Mucosa of stomach (tissue), 1 donor: Measurements from ENCODE around the gene MYL9.
"Not testable (repeated sequence)": the region's sequence is repeated elsewhere in the genome, so short reads cannot be mapped to it uniquely, and the experiment has no call there.

ENCODE experiments used
- H3K27me3 ChIP-seq: one replicate; pipeline ENCODE4 v1.7.0; 2013; ENCODE audit warnings: mild to moderate bottlenecking, low read length; ENCODE audit not compliant: control insufficient read depth, insufficient read depth
- H3K36me3 ChIP-seq: one replicate; pipeline ENCODE4 v1.7.0; 2013; ENCODE audit warnings: low read length; ENCODE audit not compliant: control insufficient read depth, insufficient read depth
- H3K4me1 ChIP-seq: one replicate; pipeline ENCODE4 v1.7.0; 2013; ENCODE audit warnings: mild to moderate bottlenecking, low read length; ENCODE audit not compliant: control insufficient read depth, insufficient read depth
- H3K4me3 ChIP-seq: one replicate; pipeline ENCODE4 v1.7.0; 2013; ENCODE audit warnings: low read length
- H3K9ac ChIP-seq: one replicate; pipeline ENCODE4 v1.7.0; 2013; ENCODE audit warnings: mild to moderate bottlenecking, low read length, moderate library complexity
- H3K9me3 ChIP-seq: one replicate; pipeline ENCODE4 v1.7.0; 2013; ENCODE audit warnings: mild to moderate bottlenecking, low read length, moderate library complexity; ENCODE audit not compliant: control insufficient read depth
- donor health status: Pancreatic carcinoma.

The MYL9 gene

DNA sequence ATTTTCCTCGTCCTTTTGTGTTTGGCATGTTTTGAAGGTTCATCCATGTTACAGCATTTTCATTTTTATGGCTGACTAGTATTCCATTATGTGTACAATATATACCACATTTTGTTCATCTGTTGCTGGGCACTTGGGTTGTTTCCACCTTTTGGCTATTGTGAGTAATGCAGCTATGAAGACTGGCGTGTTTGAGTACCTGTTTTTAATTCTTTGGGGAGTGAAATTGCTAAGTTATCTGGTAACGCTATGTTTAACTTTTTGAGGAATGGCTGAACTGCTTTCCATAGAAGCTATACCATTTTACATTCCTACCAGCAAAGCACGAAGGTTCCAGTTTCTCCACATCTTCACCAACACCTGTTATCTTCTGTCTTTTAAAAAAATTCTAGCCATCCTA, 37.0 kb upstream of the MYL9 start:
- Histone ChIP-seq H3K9ac (no peak overlapping the region), H3K27me3 (no peaks in the 10 kb centered on the region), H3K4me3 (no peak overlapping the region), H3K9me3 (no peaks in the 10 kb centered on the region), H3K4me1 (no peaks in the 10 kb centered on the region), H3K36me3 (peaks cover 12% of the 10 kb centered on the region)

DNA sequence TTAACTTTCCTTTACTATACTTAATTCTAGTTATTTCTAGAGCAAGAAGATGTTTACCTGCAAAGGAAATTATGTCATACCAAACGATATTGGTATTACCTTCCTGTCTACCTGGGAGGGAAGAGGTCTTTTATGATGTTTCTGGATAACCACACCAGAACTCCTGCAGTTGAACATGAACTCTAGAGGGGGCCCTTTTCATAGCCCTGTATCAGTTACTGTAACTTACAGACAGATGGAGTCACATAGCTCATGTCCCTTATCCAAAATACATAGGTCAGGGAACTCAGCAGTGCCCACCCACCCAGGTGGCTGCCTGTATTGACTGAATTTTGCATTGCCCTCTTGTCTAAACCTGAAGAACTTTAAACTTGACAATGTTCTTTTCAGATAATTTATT, 35.1 kb upstream of the MYL9 start:
- no peaks in the 10 kb centered on the region for H3K27me3 ChIP-seq
- H3K9ac ChIP-seq = no peak overlapping the region
- no peaks in the 10 kb centered on the region for H3K4me1 ChIP-seq
- no peaks in the 10 kb centered on the region for H3K9me3 ChIP-seq
- no peaks in the 10 kb centered on the region for H3K36me3 ChIP-seq
- H3K4me3 ChIP-seq = no peak overlapping the region

DNA sequence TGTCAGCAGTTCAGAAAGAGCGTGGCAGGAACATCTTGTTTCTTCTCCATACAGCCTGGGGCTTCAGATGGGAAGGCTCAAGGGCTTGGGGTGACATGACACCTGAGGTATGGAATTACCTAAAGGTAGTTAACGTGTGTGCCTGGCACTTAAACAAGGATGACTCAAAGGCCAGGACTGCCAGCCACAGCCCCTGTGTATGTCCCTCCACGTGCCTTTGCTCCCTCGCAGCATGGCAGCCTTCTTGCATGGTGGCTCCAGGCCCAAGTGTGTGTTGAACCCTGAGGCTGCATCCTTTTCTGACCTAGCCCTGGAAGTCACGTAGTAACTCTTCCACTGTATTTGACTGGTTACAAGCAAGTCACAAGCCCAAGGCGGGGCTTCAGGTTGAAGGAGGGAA, 33.6 kb upstream of the MYL9 start:
- no peaks in the 10 kb centered on the region for H3K36me3 ChIP-seq

DNA sequence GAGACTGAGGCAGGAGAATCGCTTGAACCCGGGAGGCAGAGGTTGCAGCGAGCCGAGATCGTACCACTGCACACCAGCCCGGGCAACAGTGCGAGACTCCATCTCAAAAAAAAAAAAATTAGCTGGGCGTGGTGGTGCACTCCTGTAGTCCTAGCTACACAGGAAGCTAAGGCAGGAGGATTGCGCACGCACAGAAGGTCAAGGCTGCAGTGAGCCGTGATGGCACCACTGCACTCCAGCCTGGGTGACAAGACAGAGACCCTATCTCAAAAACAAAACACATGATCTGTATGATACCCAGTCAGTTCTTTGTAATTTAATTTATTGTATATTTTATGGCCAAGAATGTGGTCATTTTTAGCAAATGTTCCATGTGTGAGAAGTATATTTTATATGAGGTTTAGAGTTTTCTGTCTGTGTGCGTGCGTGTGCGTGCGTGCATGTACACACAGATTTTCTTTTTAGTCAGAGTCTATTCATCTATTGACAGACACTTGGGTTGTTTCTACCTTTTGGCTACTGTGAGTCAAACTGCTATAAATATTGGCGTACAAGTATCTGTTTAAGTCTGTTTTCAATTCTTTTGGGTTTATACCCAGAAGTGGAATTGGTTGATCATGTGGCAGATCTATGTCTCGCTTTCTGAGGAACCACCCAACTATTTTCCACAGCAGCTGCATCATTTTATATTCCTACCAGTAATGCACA, 22.2 kb upstream of the MYL9 start:
- H3K27me3 ChIP-seq = no peaks in the 10 kb centered on the region
- no peak overlapping the region for H3K9ac ChIP-seq
- no peaks in the 10 kb centered on the region for H3K4me1 ChIP-seq
- H3K4me3 ChIP-seq = no peak overlapping the region
- no peaks in the 10 kb centered on the region for H3K9me3 ChIP-seq
- H3K36me3 ChIP-seq = peaks cover 7% of the 10 kb centered on the region

More for the DNA sequence above, 33.6 kb upstream of the MYL9 start:
- no peaks in the 10 kb centered on the region for H3K4me1 ChIP-seq
- H3K4me3 ChIP-seq = no peak overlapping the region
- H3K27me3 ChIP-seq = no peaks in the 10 kb centered on the region
- H3K9me3 ChIP-seq = no peaks in the 10 kb centered on the region
- H3K9ac ChIP-seq = no peak overlapping the region

DNA sequence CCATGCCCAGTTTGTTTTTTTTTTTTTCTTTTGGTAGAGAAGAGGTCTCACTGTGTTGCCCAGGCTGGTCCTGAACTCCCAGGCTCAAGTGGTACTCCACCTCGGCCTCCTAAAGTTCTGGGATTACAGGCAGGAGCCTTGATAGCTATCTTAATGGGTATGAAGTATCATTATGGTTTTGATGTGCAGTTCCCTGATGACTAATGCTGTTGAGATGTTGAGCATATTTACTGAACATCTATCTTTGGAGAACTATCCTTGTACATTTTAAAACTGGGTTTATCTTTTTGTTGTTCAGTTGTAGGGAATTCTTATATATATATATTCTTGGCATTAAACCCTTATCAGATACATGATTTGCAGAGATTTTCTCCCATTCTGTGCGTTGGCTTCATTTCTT, 21.4 kb upstream of the MYL9 start:
- H3K36me3 ChIP-seq = peaks cover 7% of the 10 kb centered on the region

DNA sequence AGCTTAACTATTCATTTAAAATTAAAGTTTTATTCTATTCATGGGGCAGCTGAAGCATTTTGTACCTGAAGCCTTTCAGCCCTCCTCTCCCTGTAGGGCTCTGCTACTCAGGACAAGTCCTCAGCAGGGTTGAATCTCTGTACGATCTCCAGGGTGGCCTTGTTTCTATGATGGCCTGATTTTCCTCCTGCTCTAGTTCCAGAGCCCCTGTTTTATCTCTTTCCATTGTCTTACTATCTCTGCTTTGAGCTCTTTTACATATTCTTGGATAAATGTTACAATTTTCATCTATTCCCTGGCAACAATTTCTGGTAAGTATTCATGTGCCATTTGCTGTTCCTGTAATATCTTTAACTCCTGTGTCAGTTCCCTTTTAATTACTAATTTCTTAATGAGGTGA, 19.8 kb upstream of the MYL9 start:
- Histone ChIP-seq H3K9me3 (no peaks in the 10 kb centered on the region), H3K27me3 (no peaks in the 10 kb centered on the region), H3K9ac (no peak overlapping the region), H3K4me1 (no peaks in the 10 kb centered on the region), H3K4me3 (no peak overlapping the region), H3K36me3 (peaks cover 7% of the 10 kb centered on the region)

More for the DNA sequence above, 21.4 kb upstream of the MYL9 start:
- Histone ChIP-seq H3K27me3 (no peaks in the 10 kb centered on the region), H3K9ac (no peak overlapping the region), H3K9me3 (no peaks in the 10 kb centered on the region), H3K4me1 (no peaks in the 10 kb centered on the region), H3K4me3 (no peak overlapping the region)

DNA sequence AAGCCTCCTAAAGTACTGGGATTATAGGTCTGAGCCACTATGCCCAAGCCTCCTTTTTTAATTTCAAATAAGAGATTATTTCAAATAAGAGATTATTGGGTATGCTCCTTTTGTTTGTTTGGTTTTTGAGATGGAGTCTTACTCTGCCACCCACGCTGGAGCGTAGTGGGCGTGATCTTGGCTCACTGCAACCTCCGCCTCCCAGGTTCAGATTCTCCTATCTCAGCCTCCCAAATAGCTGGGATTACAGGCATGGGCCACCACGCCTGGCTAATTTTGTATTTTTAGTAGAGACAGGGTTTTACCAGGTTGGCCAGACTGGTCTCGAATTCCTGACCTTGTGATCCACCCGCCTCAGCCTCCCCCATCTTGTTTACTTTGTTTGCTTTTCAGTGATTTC, 18.9 kb upstream of the MYL9 start:
- not testable (repeated sequence) for H3K36me3 ChIP-seq, H3K4me1 ChIP-seq, H3K9me3 ChIP-seq

DNA sequence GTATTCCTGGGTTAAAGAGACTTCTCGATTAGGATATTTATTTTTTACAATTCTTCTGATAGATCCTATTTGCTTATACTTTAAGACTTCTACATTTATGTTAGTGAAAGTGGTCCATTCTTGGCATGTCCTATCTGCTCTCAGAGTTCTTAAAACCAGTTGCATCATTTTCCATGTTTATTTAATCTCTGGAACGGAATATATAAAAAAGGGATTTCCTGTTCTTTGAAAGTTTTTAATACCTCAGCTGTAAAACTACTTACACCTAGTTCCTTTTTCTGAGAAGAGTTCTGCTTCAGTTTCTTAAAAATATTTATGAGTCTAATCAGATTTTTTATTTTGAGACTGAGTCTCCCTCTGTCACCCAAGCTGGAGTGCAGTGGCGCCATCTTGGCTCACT, 18.0 kb upstream of the MYL9 start:
- Histone ChIP-seq H3K27me3 (no peaks in the 10 kb centered on the region), H3K4me1 (no peaks in the 10 kb centered on the region), H3K9ac (no peak overlapping the region), H3K9me3 (no peaks in the 10 kb centered on the region), H3K36me3 (peaks cover 7% of the 10 kb centered on the region), H3K4me3 (no peak overlapping the region)

More for the DNA sequence above, 18.9 kb upstream of the MYL9 start:
- H3K4me3 ChIP-seq, H3K27me3 ChIP-seq, H3K9ac ChIP-seq: not testable (repeated sequence)

DNA sequence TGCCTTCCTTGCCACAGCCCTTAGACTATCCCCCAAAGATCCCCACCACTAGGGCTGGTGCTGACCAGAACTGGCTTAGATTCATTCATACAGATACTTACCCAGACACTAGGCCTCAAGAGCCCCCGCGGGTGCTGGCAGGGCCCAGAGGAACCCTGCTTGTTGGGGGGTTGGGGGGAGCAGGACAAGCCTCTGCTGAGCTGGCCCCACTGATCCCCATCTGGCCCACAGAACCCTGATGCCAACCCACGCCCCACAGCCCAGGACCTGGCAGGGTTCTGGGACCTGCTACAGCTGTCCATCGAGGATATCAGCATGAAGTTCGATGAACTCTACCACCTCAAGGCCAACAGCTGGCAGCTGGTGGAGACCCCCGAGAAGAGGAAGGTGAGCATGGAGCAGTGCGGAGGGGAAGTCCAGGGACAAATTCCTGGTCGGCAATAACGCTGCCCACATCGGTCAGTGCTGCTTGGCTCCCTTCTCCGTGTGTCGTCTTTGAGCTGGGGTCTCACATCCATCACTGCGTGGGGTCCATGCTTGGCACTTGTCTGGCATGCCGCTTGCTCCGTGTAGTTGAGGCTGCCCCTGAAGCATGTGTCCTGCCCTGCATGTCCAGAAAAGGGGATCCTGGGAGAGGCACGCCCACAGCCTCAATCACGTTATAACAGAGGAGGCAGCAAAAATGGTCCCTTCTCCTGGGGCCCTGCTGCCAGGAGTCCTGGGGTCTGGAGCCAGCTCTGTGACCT, 15.5 kb upstream of the MYL9 start:
- no peak overlapping the region for H3K9ac ChIP-seq
- no peaks in the 10 kb centered on the region for H3K4me1 ChIP-seq
- H3K36me3 ChIP-seq = peaks cover 7% of the 10 kb centered on the region
- H3K9me3 ChIP-seq = no peaks in the 10 kb centered on the region
- H3K4me3 ChIP-seq = no peak overlapping the region
- H3K27me3 ChIP-seq = no peaks in the 10 kb centered on the region

DNA sequence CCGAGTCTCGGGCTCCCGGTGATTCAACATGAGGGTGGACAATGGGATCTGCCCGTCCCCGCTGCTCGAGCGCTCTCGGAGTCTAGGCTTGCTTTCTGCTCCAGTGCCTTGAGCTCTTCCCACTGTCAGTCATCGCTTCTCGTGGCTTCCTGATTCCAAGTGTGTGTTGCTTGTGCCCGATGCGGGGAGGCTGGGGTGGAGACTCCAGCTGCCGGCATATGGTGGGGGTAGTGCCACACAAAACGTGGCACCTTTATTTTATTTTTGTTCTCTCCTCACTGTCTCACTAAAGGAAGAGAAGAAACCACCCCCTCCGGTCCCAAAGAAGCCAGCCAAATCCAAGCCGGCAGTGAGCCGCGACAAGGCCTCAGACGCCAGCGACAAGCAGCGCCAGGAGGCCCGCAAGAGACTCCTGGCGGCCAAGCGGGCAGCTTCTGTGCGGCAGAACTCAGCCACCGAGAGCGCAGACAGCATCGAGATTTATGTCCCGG, 14.8 kb upstream of the MYL9 start:
- Histone ChIP-seq H3K36me3 (peaks cover 6% of the 10 kb centered on the region), H3K27me3 (no peaks in the 10 kb centered on the region), H3K4me1 (no peaks in the 10 kb centered on the region), H3K9me3 (no peaks in the 10 kb centered on the region), H3K9ac (no peak overlapping the region), H3K4me3 (no peak overlapping the region)

DNA sequence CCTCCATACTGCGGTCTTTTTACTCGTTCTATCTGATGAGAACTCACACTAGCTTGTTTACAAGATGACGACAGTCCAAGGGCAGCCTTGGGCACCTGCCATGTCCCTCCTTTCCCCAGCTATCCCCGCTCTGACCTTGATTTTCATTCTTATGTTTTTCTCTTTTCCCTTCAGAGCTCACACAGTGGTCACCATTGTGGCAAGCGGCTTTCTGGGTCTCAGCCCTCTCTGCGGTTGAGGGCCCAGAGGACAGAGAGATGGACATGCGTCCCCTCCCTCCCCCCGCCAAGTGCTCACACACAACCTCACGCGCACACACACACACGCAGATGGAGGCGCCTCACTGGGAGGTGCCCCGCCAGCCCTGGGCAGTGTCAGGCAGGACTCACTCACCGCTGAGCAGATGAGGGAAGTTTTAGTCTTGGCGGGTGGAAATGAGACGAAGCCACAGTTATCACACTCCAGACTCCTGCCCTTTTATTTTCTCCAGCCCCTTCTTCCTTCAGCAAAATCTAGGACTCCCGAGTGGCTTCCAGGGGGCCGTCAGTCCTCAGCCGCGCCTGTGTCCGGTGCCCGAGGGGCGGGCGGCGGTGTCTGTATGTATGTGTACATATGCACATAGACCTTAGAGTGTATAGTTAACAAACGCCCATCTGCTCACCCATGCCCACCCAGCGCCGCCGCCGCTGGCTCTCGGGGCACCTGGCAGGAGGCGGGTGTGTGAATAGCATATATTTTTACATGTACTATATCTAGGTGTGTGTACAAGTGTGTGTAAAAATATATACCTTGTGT, 13.8 kb upstream of the MYL9 start:
- H3K4me3 ChIP-seq = no peak overlapping the region
- no peak overlapping the region for H3K9ac ChIP-seq
- H3K27me3 ChIP-seq = no peaks in the 10 kb centered on the region
- H3K9me3 ChIP-seq = no peaks in the 10 kb centered on the region
- H3K4me1 ChIP-seq = no peaks in the 10 kb centered on the region
- H3K36me3 ChIP-seq = no peaks in the 10 kb centered on the region
